ENCODE results near the gene SDHA. TPM values are rescaled to one million over a fixed set of nuclear protein-coding genes. Genes with fewer than 3 reads are reported as not detected.

SDHA gene
- total and polyA plus RNA-seq, 2 of the 8 experiments (the other 6 are each of a cell fraction or from before 2014, with no cell fraction given): 59.7 to 87.3 TPM

- H2BK20ac ChIP-seq (ENCODE audit: low read length): no peak overlapping the region
- H2BK12ac ChIP-seq (ENCODE audit: low read depth, low read length): no peak overlapping the region
- H3K9ac ChIP-seq (replicated peaks in 1 of 4; ENCODE audit: extremely low read depth in 1 of 4, low read depth in 3 of 4, low read length in 3 of 4): no peak overlapping the region
- no peak overlapping the region for H4K91ac ChIP-seq (replicated peaks; ENCODE audit: insufficient read length, low read length)
- no peak overlapping the region for H2AFZ ChIP-seq (ENCODE audit: low read length)
- ChIA-PET CTCF (ENCODE audit: partially characterized antibody) (interaction anchor here (1.0 kb wide), 1 partner anchor 15 kb away, joined by 5 read pairs; no protein-coding TSS in a partner anchor), POLR2A (ENCODE audit: partially characterized antibody) (interaction anchor here (1.2 kb wide), 1 partner anchor 21 kb away, joined by 3 read pairs; no protein-coding TSS in a partner anchor)
- H3K4ac ChIP-seq (replicated peaks; ENCODE audit: insufficient read length, low read depth, low read length): no peak overlapping the region
- H3K14ac ChIP-seq (ENCODE audit: insufficient read length): no peak overlapping the region
- H2AK5ac ChIP-seq (ENCODE audit: low read depth, low read length): no peak overlapping the region
- no peaks in the 10 kb centered on the region for H3K79me1 ChIP-seq (ENCODE audit: low read depth, low read length)
- no peak overlapping the region for H3K23ac ChIP-seq (ENCODE audit: insufficient read length)
- H3K4me2 ChIP-seq (ENCODE audit: insufficient read depth in 1 of 2, low read depth in 2 of 2, low read length in 2 of 2): no peak overlapping the region
- H3K4me3 ChIP-seq (ENCODE audit: extremely low read depth in 1 of 4, insufficient read depth in 2 of 4, low read depth in 3 of 4, low read length in 4 of 4): no peak overlapping the region
- no peak overlapping the region for H2BK15ac ChIP-seq (ENCODE audit: low read length)
- no peaks in the 10 kb centered on the region for H3K23me2 ChIP-seq (ENCODE audit: low read depth, low read length)
- H3K18ac ChIP-seq (ENCODE audit: extremely low read depth, low read length): no peak overlapping the region
- WGBS, 2 experiments (ENCODE audit: extremely low coverage in 1 of 2, insufficient coverage in 1 of 2, insufficient read length in 1 of 2, insufficient replicate concordance in 2 of 2, low coverage in 1 of 2, low lambda C conversion rate in 2 of 2, missing lambda C conversion rate in 1 of 2): 87% methylated on average over 20 of the region's 22 CpGs; no CpG with 5 or more reads in 1 of the 2 experiments
- no peak overlapping the region for H2BK5ac ChIP-seq (ENCODE audit: low read depth, low read length)
- H3K36me3 ChIP-seq (ENCODE audit: control insufficient read depth in 2 of 4, insufficient read depth in 4 of 4, low read length in 3 of 4): peaks cover 0 to 22% (median 13%) of the 10 kb centered on the region in 4 experiments; a peak in 6 of 8 replicates
- no peak overlapping the region for H2BK120ac ChIP-seq (replicated peaks; ENCODE audit: low read depth, low read length)
- H4K5ac ChIP-seq (ENCODE audit: insufficient read length, low read depth, low read length): no peak overlapping the region
- TF ChIP-seq RBBP5 (IDR thresholded peaks at IDR 0.05; ENCODE audit: borderline replicate concordance, low read depth, low read length): no peak
- no peak overlapping the region for H4K8ac ChIP-seq (ENCODE audit: extremely low read depth, insufficient read depth, low read length)
- no peak for DNase-seq (ENCODE audit: low read depth in 1 of 2, low spot score in 2 of 2)
- no peak overlapping the region for H3K27ac ChIP-seq (ENCODE audit: low read depth, low read length)
- H3K27me3 ChIP-seq (replicated peaks in 1 of 4; ENCODE audit: control insufficient read depth in 3 of 4, extremely low read depth in 1 of 4, insufficient read depth in 3 of 4, low read length in 3 of 4): no peaks in the 10 kb centered on the region; a peak in 1 of 7 replicates
- H4K20me1 ChIP-seq (replicated peaks in 1 of 2; ENCODE audit: control insufficient read depth in 1 of 2, insufficient read depth in 2 of 2, low read length in 2 of 2): peaks cover 3 to 13% of the 10 kb centered on the region in 2 experiments
- H3K79me2 ChIP-seq (ENCODE audit: control insufficient read depth in 1 of 2, insufficient read depth in 2 of 2, low read length in 2 of 2): no peaks in the 10 kb centered on the region
- no peaks in the 10 kb centered on the region for H3K4me1 ChIP-seq (replicated peaks in 1 of 4; ENCODE audit: control insufficient read depth in 3 of 4, insufficient read depth in 4 of 4, low read length in 3 of 4)
- H3K56ac ChIP-seq (replicated peaks; ENCODE audit: insufficient read length, low read depth, low read length): no peak overlapping the region
- no peaks in the 10 kb centered on the region for H3K9me3 ChIP-seq (ENCODE audit: insufficient read depth in 2 of 2, low read depth in 1 of 2, low read length in 1 of 2)
- no peak for FAIRE-seq
These were observed 44.5 kb upstream of the SDHA start for GRCh38 chr5:173392-174290.
